ENCODE measurements around the gene MYBPC3.

The MYBPC3 gene

DNA sequence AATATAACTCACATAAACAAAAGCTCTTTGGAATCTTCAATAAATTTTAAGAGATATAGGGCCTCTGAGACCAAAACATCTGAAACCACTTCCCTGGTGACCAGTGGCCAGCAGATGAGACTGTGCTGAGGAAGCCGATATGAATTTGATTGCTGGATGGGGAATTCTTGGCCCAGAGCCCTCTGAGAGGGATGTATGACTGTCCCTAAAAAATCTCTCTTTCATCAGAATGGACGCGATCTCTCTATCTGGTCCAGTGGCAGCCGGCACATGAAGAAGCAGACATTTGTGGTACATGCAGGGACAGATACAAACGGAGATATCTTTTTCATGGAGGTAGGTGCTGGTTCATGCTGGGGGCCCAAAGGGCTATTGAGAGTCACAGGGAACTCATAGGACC, 37.5 kb downstream of the MYBPC3 start:
- no peak for DNase-seq

DNA sequence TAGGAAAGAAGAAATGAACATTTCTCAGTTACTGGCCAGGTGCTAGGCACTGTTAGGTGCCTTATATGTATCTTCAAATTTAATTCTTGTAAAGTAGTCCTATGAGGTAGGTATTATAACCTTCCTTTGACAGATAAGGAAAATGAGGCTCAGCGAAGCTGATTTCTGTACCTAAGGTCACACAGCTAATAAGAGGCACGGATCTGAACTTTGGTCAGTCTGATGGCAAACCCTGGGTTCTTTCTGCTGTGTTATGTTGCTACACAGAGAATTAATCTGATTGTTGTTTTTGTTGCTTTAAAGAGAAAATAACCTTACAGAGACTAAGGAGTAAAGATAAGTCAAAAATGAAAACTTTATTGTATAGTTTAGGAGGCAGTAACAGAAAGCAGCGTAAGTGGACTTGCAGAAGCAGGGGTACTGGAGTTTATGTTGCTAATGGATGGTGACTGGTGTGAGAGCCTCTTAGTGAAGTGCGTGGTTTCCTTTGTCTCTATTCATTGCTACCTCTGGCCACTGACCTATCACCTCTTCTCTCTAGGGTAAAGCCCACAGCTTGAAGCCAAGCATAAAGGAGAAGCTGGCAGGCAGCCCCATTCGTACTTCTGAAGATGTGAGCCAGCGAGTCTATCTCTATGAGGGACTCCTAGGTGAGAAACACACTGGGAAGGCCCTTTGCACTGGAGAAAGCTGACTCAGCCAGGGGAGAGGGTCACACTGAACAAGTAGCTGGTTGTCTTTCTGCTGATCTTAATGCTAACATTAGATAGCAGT, 44.3 kb downstream of the MYBPC3 start:
- no peak for DNase-seq

DNA sequence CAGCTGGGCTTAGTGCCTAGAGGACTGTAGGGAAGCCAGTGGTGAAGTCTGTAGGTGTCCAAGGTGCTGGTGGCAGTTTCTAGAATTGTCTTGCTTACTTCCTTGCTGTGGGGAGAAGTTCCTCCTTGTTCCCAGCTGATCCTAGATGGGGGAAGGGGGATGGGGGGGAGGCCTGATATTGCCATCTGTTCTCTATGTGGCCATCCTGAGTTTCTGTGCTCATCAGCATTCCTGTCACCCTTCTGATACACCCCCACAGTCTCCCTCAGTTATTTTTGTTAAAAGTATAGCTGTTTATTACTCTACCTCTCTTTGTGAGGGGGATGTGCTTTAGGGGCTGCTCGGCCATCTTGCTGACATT, 46.0 kb downstream of the MYBPC3 start:
- DNase-seq, result no peak

DNA sequence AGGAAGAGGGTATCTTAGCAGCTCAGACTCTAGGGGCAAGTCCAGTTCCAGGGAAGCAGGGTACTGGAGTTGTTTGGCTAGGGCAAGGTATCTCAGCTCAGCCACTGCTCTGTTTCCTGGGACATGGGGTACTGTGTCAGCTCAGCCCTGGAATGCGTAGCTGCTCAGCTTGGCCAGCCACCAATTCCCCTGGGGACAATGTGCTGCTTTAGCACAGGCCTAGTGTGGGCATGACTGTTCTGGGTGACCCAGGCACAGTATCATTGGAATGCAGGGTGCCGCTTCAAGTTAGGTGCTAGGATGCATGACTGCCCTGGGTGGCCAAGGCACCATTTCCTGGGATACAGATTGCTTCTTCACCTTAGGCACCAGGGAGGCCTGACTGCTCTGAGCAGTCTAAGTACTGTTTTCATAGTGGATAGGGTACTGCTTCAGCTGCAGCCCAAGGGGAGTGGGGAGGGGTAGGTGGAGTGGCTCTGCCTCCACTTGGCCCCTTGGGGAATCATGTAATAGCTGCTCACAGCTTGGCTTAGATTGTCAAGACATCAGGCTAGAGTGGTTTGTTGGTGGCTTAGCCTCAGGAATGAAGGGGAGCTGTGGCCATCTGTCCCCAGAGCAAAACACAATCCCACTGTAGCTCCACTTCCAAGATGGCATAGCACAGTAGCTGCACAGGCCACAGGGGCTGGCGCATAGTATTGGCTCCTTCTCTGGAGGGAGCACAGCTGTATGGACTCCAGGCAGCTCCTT, 46.6 kb downstream of the MYBPC3 start:
- DNase-seq, result no peak

DNA sequence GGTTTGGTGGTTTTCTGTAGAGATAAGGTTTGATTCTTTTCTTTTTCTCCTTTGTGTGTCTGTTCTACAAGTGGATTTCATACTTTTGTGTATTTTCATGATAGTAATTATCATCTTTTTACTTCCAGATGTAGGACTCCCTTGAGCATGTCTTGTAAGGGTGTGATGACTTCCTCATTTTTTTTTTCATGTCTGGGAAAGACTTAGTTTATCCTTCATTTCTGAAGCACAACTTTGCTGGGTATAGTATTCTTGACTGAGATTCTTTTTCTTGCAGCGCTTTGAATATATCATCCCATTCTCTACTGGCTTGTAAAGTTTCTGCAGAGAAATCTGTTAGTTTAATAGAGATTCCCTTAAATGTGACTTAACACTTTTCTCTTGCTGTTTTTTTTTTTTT, 49.6 kb downstream of the MYBPC3 start:
- no peak for DNase-seq

DNA sequence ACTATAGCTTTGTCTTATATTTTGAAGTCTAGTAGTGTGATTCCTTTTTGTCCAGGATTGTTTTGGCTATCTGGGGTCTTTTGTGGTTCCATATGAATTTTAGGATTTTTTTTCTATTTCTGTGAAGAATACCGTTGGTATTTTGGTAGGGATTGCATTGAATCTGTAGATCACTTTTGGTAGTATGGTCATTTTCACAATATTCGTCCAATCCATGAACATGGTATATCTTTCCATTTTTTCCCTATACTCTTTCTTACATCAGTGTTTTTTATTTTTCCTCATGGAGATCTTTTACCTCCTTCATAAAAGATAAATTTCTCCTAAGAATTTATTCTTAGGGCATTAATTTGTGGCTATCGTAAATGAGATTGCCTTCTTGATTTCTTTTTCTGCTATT, 53.4 kb downstream of the MYBPC3 start:
- DNase-seq, result no peak

DNA sequence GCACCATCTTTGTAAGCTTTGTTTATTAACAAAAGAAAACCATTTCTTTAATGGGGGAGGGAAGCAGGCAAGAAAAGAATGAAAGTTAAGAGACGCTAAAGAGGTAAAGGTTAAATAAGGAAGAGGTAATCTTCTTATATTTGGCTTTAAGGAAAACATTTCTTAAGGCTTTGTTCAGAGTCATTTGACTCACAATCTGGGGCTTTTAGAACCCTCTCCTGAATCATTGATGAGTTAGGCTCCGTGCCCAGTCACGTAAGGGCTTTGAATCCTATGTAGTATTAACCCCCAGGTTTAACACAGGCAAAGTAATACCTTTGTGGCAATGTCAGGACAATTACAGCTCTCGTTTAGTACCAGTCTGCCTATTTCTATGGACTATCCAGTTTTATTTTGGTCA, 56.5 kb downstream of the MYBPC3 start:
- no peak for DNase-seq

DNA sequence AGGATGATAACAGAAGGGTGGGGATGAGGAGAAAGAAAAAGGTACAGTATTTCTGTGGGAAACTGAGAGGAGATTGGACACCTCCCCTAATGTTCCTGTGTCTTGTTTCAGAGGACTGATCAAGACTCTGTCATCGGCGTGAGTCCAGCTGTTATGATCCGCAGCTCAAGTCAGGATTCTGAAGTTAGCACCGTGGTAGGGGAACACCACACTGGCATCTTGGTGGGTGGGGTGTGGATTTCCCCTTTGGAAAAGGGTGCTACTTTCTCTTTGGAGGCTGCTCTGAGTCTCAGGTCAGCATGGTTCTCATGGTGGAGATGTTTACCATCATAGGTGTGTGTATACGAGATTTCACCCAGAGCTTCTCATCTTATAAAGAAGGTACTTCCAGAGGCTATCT, 57.1 kb downstream of the MYBPC3 start:
- no peak for DNase-seq

DNA sequence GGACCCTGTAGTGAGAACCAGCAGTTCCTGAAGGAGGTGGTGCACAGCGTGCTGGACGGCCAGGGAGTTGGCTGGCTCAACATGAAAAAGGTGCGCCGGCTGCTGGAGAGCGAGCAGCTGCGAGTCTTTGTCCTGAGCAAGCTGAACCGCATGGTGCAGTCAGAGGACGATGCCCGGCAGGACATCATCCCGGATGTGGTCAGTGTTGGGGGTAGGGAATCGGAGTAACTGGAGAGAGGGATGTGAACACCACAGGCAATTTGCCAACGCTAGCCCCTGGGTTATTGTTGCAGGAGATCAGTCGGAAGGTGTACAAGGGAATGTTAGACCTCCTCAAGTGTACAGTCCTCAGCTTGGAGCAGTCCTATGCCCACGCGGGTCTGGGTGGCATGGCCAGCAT, 62.6 kb downstream of the MYBPC3 start:
- DNase-seq, result no peak

DNA sequence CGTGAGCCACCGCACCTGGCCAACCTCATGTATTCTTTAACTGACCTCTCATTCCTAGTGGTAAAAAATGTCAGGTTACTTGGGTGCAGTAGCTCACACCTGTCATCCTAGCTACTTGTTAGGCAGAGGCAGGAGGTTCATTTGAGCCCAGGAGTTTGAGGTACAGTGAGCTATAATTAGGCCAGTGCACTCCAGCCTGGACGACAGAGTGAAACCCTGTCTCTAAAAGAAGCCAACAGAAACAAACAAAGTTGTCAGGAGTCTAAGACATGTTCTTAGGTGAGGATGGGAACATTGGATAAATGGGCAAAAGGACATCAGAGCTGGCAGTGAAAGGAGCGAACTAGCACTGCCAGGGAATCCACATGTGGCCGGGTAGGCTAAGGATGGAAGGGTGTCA, 64.4 kb downstream of the MYBPC3 start:
- DNase-seq, result no peak

DNA sequence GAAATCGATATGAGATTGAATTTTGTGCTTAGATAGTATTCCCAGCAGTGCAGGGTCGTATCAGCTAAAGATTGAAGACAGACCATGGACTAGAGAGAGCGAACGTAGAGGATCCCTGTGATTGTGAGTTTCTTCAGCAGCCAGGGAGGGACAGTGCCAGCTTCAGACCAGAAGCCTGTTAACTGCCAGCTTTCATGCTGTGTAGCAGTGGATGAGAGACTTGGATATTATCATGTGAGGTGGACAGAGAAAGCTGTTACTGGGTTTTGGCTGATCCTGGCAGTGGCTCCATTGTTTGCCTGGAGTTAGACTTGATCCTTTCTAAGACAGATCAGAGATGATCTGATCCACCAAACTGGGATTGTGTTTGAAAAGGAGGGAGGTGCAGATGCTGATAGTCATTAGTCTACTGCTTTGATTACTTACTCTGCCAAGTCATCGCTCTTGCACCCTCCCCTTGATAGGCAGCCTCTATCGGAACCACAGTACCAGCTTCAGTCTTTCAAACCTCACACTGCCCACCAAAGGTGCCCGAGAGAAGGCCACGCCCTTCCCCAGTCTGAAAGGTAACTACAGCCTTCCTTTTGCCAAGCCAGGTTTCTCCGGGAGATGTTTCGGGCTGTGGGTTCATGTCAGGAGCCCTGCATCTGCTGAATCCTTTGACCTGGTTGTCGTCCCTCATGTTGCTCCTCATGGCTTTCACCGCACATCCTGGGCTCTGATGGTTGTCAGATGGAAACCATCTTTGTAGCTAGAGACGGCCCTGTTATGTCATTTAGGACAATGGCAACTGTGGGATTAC, 66.3 kb downstream of the MYBPC3 start:
- DNase-seq, result no peak

DNA sequence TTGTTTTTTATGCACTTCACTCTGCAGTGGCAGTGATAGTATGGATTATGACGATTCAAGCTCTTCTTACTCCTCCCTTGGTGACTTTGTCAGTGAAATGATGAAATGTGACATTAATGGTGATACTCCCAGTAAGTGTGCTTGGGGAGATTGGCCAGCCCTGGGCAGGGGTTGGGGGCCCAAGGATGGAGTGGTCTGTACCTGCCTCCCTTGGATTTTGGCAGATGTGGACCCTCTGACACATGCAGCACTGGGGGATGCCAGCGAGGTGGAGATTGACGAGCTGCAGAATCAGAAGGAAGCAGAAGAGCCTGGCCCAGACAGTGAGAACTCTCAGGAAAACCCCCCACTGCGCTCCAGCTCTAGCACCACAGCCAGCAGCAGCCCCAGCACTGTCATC, 68.4 kb downstream of the MYBPC3 start:
- no peak for DNase-seq

DNA sequence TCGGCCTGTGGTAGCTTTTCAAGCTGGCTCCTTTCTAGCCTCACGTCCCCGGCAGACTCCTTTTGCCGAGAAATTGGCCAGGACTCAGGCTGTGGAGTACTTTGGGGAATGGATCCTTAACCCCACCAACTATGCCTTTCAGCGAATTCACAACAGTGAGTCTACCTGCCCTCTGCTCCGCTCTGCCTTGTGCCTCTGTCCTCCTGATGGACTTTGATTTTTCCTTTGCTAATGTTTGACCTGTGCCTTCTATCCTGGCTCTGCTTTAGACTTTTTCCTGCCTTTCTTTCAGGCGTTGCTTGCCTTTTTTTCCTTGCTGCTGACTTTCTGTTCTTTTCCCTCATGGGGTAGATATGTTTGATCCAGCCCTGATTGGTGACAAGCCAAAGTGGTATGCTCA, 70.0 kb downstream of the MYBPC3 start:
- DNase-seq, result no peak
